Memory B cell (primary cell): ENCODE data around the gene NFIA.

Experiments
- ATAC-seq: fragments of 150-1000 bp; cut with Tn5 transposase; 2 replicates; pipeline ENCODE4 v1.10.0; 2021; ENCODE audit warnings: low read depth, mild to moderate bottlenecking, moderate library complexity
- DNase-seq, 2 donors: peaks; one replicate each; pipeline ENCODE4 v3.0.0; 2022; ENCODE audit warnings: low spot score in 2 of 2
- H3K27ac Mint-ChIP-seq: one replicate; pipeline ENCODE4 v1.8.0; 2022; ENCODE audit warnings: mild to moderate bottlenecking, moderate library complexity, mixed read lengths
- H3K27me3 Mint-ChIP-seq: one replicate; pipeline ENCODE4 v1.8.0; 2022; ENCODE audit warnings: mixed read lengths
- H3K36me3 Mint-ChIP-seq: one replicate; pipeline ENCODE4 v1.8.0; 2022; ENCODE audit warnings: mild to moderate bottlenecking, mixed read lengths
- H3K4me1 Mint-ChIP-seq: one replicate; pipeline ENCODE4 v1.8.0; 2022; ENCODE audit warnings: mixed read lengths
- H3K4me3 Mint-ChIP-seq: one replicate; pipeline ENCODE4 v1.8.0; 2022; ENCODE audit warnings: mild to moderate bottlenecking, moderate library complexity, mixed read lengths
- H3K9me3 Mint-ChIP-seq: one replicate; pipeline ENCODE4 v1.8.0; 2022; ENCODE audit warnings: mixed read lengths

Gene NFIA

GRCh38 chr1:61084491-61085031 is 2.2 kb downstream of the NFIA start:
- peaks cover 18% of the 10 kb centered on the region for H3K27me3 Mint-ChIP-seq
- H3K4me3 Mint-ChIP-seq = no peak overlapping the region
- peaks cover 6% of the 10 kb centered on the region for H3K4me1 Mint-ChIP-seq
- H3K9me3 Mint-ChIP-seq = no peaks in the 10 kb centered on the region
- H3K27ac Mint-ChIP-seq = no peak overlapping the region
- DNase-seq (no peak), ATAC-seq (no peak)
- peaks cover 2% of the 10 kb centered on the region for H3K36me3 Mint-ChIP-seq

GRCh38 chr1:61085206-61085982 is 3.0 kb downstream of the NFIA start:
- H3K27ac Mint-ChIP-seq = no peak overlapping the region
- ATAC-seq (no peak), DNase-seq (no peak)
- H3K9me3 Mint-ChIP-seq = no peaks in the 10 kb centered on the region
- H3K4me1 Mint-ChIP-seq = peaks cover 6% of the 10 kb centered on the region
- no peak overlapping the region for H3K4me3 Mint-ChIP-seq
- peaks cover 14% of the 10 kb centered on the region for H3K27me3 Mint-ChIP-seq
- H3K36me3 Mint-ChIP-seq = peaks cover 2% of the 10 kb centered on the region

- H3K36me3 Mint-ChIP-seq = peaks cover 2% of the 10 kb centered on the region
- H3K27me3 Mint-ChIP-seq = peaks cover 12% of the 10 kb centered on the region
- H3K9me3 Mint-ChIP-seq = no peaks in the 10 kb centered on the region
- DNase-seq (no peak), ATAC-seq (no peak)
- no peak overlapping the region for H3K27ac Mint-ChIP-seq
- H3K4me1 Mint-ChIP-seq = peaks cover 6% of the 10 kb centered on the region
- no peak overlapping the region for H3K4me3 Mint-ChIP-seq
These were observed 3.8 kb downstream of the NFIA start for GRCh38 chr1:61085983-61086644.

GRCh38 chr1:61087571-61087970 is 5.2 kb downstream of the NFIA start:
- H3K4me3 Mint-ChIP-seq = no peak overlapping the region
- no peak overlapping the region for H3K27ac Mint-ChIP-seq
- peaks cover under 1% of the 10 kb centered on the region for H3K4me1 Mint-ChIP-seq
- H3K27me3 Mint-ChIP-seq = peaks cover 11% of the 10 kb centered on the region
- ATAC-seq (no peak), DNase-seq (no peak)
- H3K9me3 Mint-ChIP-seq = no peaks in the 10 kb centered on the region
- H3K36me3 Mint-ChIP-seq = peaks cover 2% of the 10 kb centered on the region

- peaks cover 12% of the 10 kb centered on the region for H3K27me3 Mint-ChIP-seq
- no peaks in the 10 kb centered on the region for H3K4me1 Mint-ChIP-seq
- no peak for ATAC-seq
These were observed 6.0 kb downstream of the NFIA start for GRCh38 chr1:61088163-61088974.

GRCh38 chr1:61089338-61089737 is 7.0 kb downstream of the NFIA start:
- ATAC-seq = no peak
- Mint-ChIP-seq H3K36me3 (peaks cover 2% of the 10 kb centered on the region), H3K4me1 (no peaks in the 10 kb centered on the region), H3K9me3 (no peaks in the 10 kb centered on the region), H3K4me3 (no peak overlapping the region), H3K27ac (no peak overlapping the region), H3K27me3 (peaks cover 9% of the 10 kb centered on the region)
- DNase-seq = no peak

More at GRCh38 chr1:61088163-61088974, 6.0 kb downstream of the NFIA start:
- Mint-ChIP-seq H3K4me3 (no peak overlapping the region), H3K36me3 (peaks cover 2% of the 10 kb centered on the region), H3K27ac (no peak overlapping the region), H3K9me3 (no peaks in the 10 kb centered on the region)
- no peak for DNase-seq

- Mint-ChIP-seq H3K27me3 (peaks cover 9% of the 10 kb centered on the region), H3K4me1 (no peaks in the 10 kb centered on the region), H3K36me3 (peaks cover 2% of the 10 kb centered on the region), H3K4me3 (no peak overlapping the region), H3K9me3 (no peaks in the 10 kb centered on the region), H3K27ac (no peak overlapping the region)
- DNase-seq (no peak), ATAC-seq (no peak)
These were observed 7.4 kb downstream of the NFIA start for GRCh38 chr1:61089741-61090140.

GRCh38 chr1:61090546-61091202 is 8.3 kb downstream of the NFIA start:
- DNase-seq (no peak), ATAC-seq (no peak)
- no peaks in the 10 kb centered on the region for H3K4me1 Mint-ChIP-seq
- no peak overlapping the region for H3K27ac Mint-ChIP-seq
- no peaks in the 10 kb centered on the region for H3K9me3 Mint-ChIP-seq
- H3K36me3 Mint-ChIP-seq = peaks cover 2% of the 10 kb centered on the region
- no peak overlapping the region for H3K4me3 Mint-ChIP-seq
- peaks cover 9% of the 10 kb centered on the region for H3K27me3 Mint-ChIP-seq

- Mint-ChIP-seq H3K27ac (no peak overlapping the region), H3K36me3 (peaks cover 2% of the 10 kb centered on the region), H3K4me3 (no peak overlapping the region), H3K9me3 (no peaks in the 10 kb centered on the region), H3K27me3 (peaks cover 11% of the 10 kb centered on the region), H3K4me1 (no peaks in the 10 kb centered on the region)
- DNase-seq (no peak), ATAC-seq (no peak)
These were observed 9.1 kb downstream of the NFIA start for GRCh38 chr1:61091455-61091854.

GRCh38 chr1:61092642-61093041 is 10.3 kb downstream of the NFIA start:
- Mint-ChIP-seq H3K27ac (no peak overlapping the region), H3K36me3 (peaks cover 2% of the 10 kb centered on the region), H3K9me3 (no peaks in the 10 kb centered on the region), H3K4me3 (no peak overlapping the region), H3K27me3 (peaks cover 13% of the 10 kb centered on the region), H3K4me1 (no peaks in the 10 kb centered on the region)
- ATAC-seq (no peak), DNase-seq (no peak)

GRCh38 chr1:61093525-61094137 is 11.3 kb downstream of the NFIA start:
- DNase-seq (no peak), ATAC-seq (no peak)
- Mint-ChIP-seq H3K36me3 (peaks cover 1% of the 10 kb centered on the region), H3K4me3 (no peak overlapping the region), H3K4me1 (no peaks in the 10 kb centered on the region), H3K27me3 (peaks cover 11% of the 10 kb centered on the region), H3K27ac (no peak overlapping the region), H3K9me3 (no peaks in the 10 kb centered on the region)

GRCh38 chr1:61094677-61095469 is 12.5 kb downstream of the NFIA start:
- no peak for DNase-seq
- Mint-ChIP-seq H3K36me3 (no peaks in the 10 kb centered on the region), H3K4me3 (no peak overlapping the region), H3K4me1 (no peaks in the 10 kb centered on the region), H3K27me3 (peaks cover 10% of the 10 kb centered on the region), H3K27ac (no peak overlapping the region), H3K9me3 (no peaks in the 10 kb centered on the region)
- ATAC-seq = no peak

GRCh38 chr1:61095470-61095812 is 13.1 kb downstream of the NFIA start:
- Mint-ChIP-seq H3K4me3 (no peak overlapping the region), H3K27ac (no peak overlapping the region), H3K9me3 (no peaks in the 10 kb centered on the region), H3K36me3 (no peaks in the 10 kb centered on the region), H3K27me3 (peaks cover 9% of the 10 kb centered on the region), H3K4me1 (no peaks in the 10 kb centered on the region)
- DNase-seq (no peak), ATAC-seq (no peak)
